Neutrophil (primary cell): ENCODE data around the gene RAB33A.

Source experiments
- H3K27ac ChIP-seq: fragments of 200-600 bp; sonication (generic); 2 replicates; pipeline ENCODE4 v1.5.1; 2016; ENCODE audit warnings: mild to moderate bottlenecking, moderate library complexity
- H3K27me3 ChIP-seq: fragments of 200-600 bp; sonication (generic); 2 replicates; pipeline ENCODE4 v1.6.0; 2016; ENCODE audit warnings: mild to moderate bottlenecking
- H3K36me3 ChIP-seq: fragments of 200-600 bp; sonication (generic); 2 replicates; pipeline ENCODE4 v1.5.1; 2017
- H3K4me1 ChIP-seq, 2 experiments: fragments of 200-600 bp in 1 of 2; sonication (generic) in 1 of 2; 1 replicate in 1 of 2; 2 replicates in 1 of 2; pipeline versions ENCODE4 v1.5.1 to v1.6.1; 2013 to 2016; ENCODE audit warnings: low read depth in 1 of 2, low read length in 1 of 2, mild to moderate bottlenecking in 1 of 2, moderate library complexity in 1 of 2; ENCODE audit not compliant: control insufficient read depth in 1 of 2, insufficient read depth in 1 of 2
- H3K4me3 ChIP-seq, 2 experiments: fragments of 200-600 bp in 1 of 2; sonication (generic) in 1 of 2; 1 replicate in 1 of 2; 2 replicates in 1 of 2; pipeline ENCODE4 v1.5.1; 2013 to 2016; ENCODE audit warnings: low read depth in 1 of 2, low read length in 1 of 2, mild to moderate bottlenecking in 1 of 2, moderate library complexity in 1 of 2
- H3K9me3 ChIP-seq: fragments of 200-600 bp; sonication (generic); 2 replicates; pipeline ENCODE4 v1.5.1; 2016
- CTCF ChIP-seq: fragments of 200-600 bp; sonication (generic); IDR thresholded peaks from 2 replicates; pipeline ENCODE4 v1.5.1; 2016; ENCODE audit warnings: antibody characterized with exemption

Gene RAB33A

GRCh38 chrX:130172127-130172845, 524 bp downstream of the RAB33A start:
- Histone ChIP-seq H3K36me3 (no peaks in the 10 kb centered on the region), H3K27me3 (no peaks in the 10 kb centered on the region), H3K9me3 (no peaks in the 10 kb centered on the region), H3K4me1 (peaks cover 21 to 35% of the 10 kb centered on the region in 2 experiments), H3K27ac (peak overlapping the region; percentile 89), H3K4me3 (peak overlapping the region; percentile 70 to 75)
- TF ChIP-seq CTCF: no peak

- Histone ChIP-seq H3K4me1 (peaks cover 21 to 35% of the 10 kb centered on the region in 2 experiments), H3K9me3 (no peaks in the 10 kb centered on the region), H3K36me3 (no peaks in the 10 kb centered on the region), H3K27me3 (no peaks in the 10 kb centered on the region), H3K27ac (peak overlapping the region; percentile 89), H3K4me3 (peak overlapping the region; percentile 70 to 75)
- TF ChIP-seq CTCF: no peak
These were observed 1.6 kb downstream of the RAB33A start for GRCh38 chrX:130173190-130173895.

GRCh38 chrX:130174045-130174704, 2.4 kb downstream of the RAB33A start:
- Histone ChIP-seq H3K27me3 (no peaks in the 10 kb centered on the region), H3K4me3 (no peak overlapping the region), H3K27ac (peak overlapping the region; percentile 89), H3K36me3 (no peaks in the 10 kb centered on the region), H3K4me1 (peaks cover 21 to 35% of the 10 kb centered on the region in 2 experiments), H3K9me3 (no peaks in the 10 kb centered on the region)
- no peak for TF ChIP-seq CTCF

- no peaks in the 10 kb centered on the region for H3K36me3 ChIP-seq
These were observed 3.2 kb downstream of the RAB33A start for GRCh38 chrX:130174937-130175336.

More at GRCh38 chrX:130174937-130175336, 3.2 kb downstream of the RAB33A start:
- H3K4me3 ChIP-seq: no peak overlapping the region
- H3K4me1 ChIP-seq: peaks cover 21 to 35% of the 10 kb centered on the region in 2 experiments
- TF ChIP-seq CTCF: no peak
- no peaks in the 10 kb centered on the region for H3K27me3 ChIP-seq
- peak overlapping the region; percentile 89 for H3K27ac ChIP-seq
- H3K9me3 ChIP-seq: no peaks in the 10 kb centered on the region
